NCI-H748 (cell line): ENCODE results near the gene URB2.
"Not testable (repeated sequence)": the region's sequence is repeated elsewhere in the genome, so short reads cannot be mapped to it uniquely, and the experiment has no call there.

Experiments
- DNase-seq: peaks from one replicate; lab custom pipeline; 2025; ENCODE audit not compliant: unreplicated experiment; lab: John Stamatoyannopoulos, UW

Gene URB2

DNA sequence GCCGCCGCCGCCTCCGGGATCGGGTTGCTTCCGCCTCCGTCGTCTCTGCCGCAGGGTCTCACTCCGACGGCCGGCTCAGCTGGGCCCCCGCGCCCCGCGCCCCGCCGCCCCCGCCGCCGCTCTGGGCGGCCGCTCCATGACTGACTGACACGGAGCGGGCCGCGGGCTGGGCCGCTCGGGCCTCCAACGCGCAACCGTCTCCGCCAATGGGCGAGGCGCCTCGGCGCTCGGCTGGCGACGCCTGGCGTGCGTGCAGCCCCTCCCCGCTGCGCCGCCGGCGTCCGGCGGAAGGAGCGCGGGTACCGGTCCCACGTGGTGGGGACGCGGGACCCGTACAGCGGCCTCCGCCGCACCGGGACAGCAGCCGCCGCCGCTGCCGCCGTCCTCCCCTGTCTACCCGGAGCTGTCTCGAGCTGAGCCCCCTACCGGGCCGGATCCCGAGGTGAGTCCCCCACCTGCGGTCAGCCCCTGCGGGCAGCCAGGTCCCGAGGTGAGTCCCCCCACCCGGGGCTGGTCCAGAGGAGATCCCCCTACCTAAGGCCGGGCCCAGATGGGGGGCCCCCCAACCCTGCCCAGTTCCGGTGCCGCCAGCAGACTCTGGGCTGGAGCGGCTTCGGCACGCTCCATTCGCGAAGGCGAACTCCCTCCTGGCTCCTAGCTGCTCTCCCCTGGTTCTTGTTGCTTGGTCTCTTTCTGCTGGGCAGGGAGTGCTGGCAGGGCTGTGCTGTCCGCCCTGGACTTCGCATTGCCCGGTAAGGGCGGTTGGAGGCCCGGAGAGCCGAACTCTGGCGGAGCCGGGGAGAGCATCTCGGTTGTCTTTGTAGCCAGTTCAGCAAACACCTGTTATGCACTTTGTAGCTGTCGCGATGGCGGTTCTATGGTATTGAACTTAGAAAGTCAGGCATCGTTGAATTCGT, at the start of gene URB2, which contains the start of gene TAF5L:
Gene URB2 (plus strand): TSS at position 333 of the 917 bp plus-strand sequence. CDS start 1,387 bp downstream, outside the sequence.
Gene TAF5L (minus strand): TSS at position 208 of the 917 bp plus-strand sequence. CDS start 11,640 bp downstream, outside the sequence.
- DNase-seq: peak; percentile 90

DNA sequence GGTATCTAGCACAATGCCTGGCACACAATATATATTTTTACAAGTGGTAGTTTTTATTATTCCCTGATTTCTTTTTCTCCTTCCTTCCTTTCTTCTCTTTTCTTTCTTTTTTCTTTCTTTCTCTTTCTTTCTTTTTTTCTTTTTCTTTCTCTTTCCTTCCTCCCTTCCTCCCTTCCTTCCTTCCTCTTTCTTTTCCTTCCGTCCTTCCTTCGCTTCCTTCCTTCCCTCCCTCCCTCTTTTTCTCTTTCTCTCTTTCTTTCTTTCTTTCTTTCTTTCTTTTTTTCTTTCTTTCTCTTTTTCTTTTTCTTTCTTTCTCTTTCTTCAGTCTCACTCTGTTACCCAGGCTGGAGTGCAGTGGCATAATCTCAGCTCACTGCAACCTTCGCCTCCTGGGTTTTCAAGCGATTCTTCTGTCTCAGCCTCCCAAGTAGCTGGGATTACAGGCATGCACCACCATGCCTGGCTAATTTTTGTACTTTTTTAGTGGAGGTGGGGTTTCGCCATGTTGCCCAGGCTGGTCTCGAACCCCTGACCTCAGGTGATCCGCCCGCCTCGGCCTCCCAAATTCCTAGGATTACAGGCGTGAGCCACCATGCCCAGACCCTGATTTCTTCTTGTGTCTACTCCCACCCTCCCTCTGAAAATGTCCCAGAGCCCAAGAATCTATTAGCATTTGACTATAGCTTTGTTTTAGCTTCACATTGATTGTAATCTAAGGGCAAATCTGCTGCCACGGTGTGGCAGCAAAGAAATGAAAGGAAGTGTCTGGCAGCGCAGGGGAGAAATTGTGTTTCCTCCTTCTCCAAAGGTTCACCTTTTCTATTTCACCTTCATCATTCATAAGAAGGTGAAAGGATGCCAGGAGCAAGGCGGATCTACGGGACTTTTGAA, 47.6 kb upstream of the URB2 start:
- no peak for DNase-seq

DNA sequence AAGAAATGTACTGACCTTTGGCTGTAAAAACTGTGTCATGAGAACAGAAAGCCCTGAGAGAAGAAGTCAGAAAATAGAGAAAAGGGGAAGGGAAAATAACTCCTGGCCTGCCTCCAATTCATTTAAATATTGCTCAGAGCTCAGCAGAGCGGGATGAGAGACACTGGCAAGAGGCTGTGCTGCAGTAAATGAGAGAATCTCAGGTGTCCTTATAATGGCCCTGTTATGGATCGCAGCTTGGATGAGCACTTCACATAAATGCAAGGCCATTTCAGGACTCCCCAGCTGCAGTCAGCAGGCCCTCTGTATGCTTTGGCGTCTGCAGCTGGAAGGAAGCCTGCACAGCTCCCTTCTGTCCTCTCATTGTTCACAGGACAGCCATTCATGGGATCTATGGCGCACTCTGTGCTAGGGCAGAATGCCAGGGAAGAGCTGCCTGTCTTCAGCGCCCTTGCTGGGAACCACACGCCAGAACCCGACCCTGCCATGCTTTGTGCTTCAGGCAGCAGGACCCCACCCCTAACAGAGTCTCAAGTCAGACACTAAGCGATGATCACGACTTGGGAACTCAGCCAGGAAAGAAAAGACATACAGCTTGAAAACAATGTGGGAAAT, 46.9 kb upstream of the URB2 start:
- DNase-seq: peak; percentile 74

DNA sequence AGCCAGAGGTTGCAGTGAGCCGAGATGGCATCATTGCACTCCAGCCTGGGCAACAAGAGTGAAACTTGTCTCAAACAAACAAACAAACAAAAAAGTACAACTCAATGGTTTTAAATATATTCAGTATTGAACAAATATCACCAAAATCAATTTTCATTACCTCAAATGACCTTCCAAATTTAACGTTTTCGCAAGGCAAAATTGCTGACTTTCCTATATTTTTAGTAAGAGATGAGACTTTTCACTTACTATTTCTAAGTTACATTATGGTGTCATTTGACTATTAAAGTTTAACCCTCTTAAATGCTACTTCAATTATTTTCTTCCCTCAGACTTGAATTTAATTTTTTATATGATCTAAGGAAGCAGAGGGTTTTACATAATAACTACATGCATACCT, 44.6 kb upstream of the URB2 start:
- DNase-seq: no peak

DNA sequence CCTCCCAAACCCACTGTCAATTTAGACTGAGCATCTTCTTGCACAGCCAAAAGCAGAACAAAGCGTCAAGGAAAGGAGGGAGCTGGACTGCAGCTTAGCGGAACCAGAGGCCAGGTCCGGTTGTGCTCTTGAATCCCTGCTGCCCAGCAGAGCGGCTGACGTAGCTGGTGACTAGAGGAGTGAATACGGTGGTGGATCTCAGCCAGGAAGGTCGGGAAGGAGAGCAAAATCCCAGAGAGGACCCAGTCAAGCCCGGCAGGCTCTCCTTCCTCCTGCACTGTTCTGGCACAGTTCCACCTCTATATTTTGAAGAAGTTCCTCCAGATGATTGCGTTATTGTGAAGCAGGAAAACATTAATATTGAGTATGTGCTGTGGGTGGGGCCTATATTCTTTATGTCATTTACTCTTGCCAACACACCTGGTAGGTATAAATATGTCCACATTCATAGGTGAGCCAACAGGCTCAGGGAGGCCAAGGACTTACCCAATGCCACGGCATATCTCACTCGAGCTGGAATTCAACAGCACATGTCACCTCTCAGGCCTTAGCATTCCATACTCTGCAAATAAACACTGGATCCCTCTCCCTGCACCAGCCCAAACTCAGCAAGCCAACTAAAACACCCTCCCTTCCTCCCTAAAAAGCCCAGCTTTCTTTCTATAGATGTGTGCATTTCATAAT, 43.9 kb upstream of the URB2 start:
- DNase-seq: no peak

DNA sequence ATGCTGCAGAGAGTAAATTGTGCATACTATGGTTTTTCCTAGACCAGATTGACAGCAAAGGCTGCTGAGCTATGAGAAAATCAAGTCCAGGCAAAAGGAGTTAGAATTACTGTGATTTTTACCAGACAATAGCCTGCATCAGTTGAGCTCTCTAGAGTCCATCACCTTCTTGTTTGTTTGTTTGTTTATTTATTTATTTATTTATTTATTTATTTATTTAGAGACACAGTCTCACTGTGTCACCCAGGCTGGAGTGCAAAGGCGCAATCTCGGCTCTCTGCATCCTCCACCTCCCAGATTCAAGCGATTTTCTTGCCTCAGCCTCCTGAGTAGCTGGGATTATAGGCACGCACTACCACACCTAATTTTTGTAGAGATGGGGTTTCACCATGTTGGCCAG, 43.3 kb upstream of the URB2 start:
- DNase-seq: no peak

DNA sequence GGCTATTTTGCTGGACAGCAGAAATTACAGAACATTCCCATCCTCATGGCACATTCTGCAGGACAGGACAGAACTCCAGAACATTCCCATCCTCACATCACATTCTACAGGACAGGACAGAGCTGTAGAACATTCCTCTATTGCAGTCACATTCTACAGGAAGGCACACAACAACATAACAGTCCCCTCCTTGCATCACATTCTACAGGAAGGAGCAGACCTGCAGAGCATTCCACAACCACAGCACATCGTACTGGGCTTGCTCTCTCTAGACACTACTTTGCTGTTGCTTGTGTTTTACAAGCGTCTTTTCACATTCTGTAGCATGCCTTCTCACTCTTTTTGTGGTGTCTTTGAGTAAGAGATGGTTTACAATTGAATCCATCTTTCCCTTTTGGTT, 40.7 kb upstream of the URB2 start:
- no peak for DNase-seq

DNA sequence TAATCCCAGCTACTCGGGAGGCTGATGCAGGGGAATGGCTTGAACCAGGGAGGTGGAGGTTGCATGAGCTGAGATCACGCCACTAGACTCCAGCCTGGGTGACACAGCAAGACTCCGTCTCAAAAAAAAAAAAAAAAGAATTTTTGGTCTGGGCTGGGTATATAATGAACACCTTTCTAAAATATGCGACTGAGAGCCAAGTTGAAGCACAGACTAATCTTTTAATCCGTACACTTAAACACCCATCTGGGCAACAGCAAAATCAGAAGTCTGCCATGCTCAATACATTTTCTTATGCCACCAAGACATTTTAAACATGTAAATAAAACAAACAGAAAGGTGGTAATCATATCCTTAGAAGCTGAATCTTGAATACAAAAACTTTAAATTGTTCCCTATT, 35.9 kb upstream of the URB2 start:
- no peak for DNase-seq

DNA sequence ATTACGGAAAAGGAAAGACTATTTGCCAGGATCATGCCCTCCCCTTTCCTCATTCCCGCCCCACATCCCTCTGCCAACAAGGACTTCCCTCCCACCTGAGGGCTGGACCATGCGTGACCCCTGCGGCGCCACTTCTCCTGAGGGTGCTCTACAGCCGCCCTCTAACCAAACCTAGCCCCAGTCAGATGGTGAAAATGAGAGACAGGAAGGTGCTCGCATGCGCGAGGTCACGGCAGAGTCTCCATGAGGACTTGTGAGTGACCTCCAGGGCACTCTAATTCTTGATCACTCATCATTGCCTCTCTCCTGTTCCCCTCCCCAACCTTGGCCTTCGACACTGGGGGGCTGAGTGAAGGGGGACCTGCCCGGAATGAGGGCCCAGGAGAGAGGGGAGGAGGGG, 32.2 kb upstream of the URB2 start:
- no peak for DNase-seq

DNA sequence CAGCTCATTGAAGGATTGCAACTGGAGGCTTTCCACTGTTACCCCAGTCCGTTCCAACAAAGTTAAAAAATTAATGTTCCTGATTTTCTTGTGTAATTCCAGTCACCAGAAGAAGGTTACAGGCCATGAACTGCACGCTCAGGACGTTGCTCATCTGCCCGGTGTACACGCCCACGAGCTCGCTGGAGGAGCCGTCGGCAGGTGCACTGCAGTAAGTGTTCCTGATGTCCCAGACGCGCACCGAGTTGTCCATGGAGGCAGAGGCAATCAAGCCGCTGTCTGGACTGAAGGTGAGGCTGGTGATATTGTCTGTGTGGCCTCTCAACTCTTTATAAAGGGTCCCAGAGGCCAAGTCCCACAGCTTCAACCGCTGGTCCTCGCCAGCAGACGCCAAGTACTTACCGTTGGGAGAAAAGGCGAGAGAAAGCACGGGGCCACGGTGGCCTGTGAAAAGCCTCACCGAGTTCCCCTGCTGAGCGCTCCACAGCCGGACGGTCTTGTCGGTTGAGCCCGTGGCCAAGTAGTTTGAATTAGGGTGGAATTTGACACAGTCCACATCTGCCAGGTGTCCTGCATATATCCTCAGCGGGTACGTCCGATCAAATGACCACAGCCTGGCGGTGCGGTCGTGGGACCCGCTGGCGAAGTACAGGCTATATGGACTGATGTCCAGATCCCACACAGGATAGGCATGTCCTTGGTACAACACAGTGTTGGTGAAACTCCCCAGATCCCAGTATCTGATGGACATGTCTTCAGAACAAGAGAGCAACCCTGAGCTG, 31.6 kb upstream of the URB2 start:
- DNase-seq: no peak

DNA sequence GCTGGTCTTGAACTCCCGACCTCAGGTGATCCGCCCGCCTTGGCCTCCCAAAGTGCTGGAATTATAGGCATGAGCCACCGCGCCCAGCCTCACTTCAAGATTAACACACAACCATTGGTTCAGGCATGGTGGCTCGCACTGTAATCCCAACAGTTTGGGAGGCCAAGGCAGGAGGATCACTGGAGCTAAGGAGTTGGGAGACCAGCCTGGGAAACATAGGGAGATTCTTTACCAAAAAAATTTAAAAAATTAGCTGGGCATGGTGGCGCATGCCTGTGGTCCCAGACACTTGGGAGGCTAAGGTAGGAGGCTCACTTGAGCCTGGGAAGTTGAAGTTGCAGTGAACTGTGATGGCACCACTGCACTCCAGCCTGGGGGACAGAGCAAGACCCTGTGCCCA, 30.2 kb upstream of the URB2 start:
- DNase-seq: not testable (repeated sequence)

DNA sequence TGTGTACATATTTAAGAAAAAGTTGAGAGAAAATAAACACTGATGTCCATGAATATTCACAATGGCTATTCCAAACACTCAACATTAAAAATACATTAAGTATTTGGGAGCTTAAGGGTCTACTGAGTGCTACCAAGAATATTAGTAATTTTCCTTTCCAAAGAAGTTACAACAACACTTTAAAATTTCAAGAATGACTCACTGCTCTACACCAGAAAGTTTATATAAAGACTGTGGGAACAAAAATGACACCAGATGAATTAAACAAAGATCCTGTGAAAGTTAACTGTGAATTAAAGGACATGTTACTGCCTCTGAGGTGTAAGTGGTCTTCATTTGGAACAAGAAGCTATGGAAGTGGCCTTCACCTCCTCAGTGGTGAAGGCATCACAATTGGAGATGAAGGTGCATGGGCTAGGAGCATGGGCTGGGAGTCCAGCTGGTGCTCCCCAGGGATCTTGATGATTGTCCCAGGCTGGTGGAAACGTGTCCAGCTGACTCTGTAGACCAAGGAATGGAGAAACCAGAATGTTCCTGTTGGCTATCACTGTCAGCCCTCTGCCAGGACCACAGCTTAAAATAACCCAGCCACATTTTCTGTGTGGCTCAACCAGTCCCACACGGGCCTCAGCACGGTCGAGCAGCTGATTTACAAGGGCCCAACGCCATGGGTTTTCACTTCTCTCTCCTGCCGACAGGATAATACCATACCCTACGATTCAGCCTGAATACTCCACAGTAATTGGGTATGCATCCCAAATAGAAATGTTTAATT, 28.9 kb upstream of the URB2 start:
- DNase-seq: no peak

DNA sequence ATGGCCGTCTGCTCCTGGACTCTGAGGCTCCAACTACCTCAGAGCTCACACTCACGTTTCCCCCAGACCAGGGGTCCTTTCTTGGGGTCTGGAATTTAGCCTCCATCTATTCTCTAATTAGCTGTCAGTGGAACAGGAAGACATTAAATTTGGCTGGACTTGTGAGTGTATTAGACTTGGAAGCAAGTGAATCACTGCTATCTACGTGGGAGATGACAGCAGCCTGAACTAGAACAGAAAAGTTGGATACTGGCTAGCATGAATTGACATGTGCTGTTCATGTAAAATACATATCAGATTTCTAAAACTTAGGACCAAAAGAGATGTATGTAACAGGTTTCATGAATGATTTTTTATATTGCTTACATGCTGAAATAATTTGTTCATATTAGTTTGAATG, 28.2 kb upstream of the URB2 start:
- DNase-seq: no peak

DNA sequence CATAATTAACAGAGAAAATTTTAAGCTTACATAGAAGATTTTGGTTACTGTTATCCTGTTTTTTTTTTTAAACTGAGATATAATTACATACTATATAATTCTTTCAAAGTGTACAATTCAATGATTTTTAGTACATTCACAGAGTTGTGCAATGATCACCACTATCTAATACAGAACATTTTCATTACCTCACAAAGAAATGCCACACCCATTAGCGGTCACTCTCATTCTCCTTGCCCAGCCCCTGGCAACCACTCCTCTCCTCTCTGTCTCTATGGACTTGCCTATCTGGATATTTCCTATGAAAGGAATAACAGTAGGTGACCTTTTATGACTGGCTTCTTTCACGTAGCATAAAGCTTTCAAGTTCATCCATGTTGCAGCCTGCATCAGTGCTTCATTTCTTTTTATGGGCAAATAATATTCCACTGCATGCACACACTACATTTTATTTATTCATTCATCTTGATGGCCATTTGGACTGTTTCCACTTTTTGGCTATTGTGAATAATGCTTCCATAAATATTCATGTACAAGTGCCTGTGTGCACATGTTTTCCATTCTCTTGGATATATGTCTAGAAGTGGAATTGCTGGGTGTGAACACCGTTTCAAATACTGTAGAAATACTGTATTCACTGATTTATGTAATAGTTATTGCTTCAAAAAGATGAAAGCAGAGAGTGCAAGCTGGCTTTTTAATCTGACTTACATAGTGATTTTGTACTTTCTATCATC, 26.7 kb upstream of the URB2 start:
- DNase-seq: peak; percentile 28

DNA sequence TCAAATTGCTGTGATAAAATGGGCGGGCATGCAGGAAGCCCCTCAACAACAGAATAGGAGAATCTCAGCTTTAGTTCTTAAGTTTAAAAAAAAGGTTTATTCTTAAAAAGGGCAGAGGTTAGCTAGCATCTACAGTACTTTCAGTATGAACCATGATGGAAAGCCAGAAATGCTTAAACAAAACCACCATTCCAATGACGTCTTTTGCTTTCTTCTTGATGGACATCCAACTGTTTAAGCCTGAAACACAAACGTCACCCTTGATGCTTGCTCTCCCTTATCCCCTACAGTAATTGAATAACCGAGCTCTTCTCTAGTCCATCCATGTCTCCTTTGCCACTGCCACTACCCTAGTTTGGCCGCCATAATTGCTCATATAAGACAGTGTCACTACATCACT, 25.8 kb upstream of the URB2 start:
- no peak for DNase-seq

DNA sequence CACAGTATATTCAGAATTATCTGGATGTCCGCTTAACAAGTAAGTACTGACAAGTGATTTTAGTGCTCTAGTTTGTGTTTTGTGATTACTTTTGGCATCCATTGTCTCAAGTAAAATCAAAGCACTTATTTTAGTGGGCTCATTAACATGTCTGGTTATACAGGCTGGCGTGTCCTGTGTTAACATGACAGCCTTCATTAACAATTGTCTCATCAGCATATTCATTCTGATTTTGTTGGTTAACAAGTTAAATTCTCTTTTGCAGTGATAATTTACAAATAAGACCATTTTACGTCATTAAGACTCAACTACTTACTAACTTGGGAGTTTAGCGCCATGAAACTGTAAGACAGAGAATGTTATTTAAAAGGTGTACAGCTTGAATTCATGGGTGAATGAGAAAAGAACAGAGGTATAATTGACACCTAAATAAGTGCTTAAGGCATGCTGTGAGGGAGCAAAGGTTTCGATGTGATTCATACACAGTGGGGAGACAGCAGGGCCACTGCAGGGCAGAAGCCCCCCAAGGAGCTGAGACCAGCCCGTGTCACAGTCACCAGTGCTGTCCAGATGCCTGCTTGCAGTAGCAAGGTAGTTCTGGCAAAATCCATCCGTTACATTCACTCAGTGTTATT, 22.6 kb upstream of the URB2 start:
- DNase-seq: no peak

DNA sequence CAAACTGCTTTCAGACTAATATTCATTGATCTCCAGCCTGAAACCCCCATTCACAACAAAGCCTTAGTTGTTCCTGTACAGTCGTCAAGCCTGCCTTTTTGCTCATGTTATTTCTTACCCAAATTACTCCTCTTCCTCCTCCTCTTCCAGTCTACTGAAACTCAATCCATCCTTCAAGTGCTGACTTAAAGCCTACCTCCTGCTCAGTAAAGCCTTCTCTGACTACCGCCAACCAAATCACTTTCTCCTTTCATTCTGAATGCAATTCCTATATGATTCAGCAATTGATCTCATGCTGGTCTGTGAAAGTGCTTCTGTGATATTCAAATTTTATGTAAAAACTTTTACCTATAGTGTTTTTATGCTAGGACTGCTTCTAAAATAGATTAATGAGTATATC, 18.7 kb upstream of the URB2 start:
- no peak for DNase-seq

DNA sequence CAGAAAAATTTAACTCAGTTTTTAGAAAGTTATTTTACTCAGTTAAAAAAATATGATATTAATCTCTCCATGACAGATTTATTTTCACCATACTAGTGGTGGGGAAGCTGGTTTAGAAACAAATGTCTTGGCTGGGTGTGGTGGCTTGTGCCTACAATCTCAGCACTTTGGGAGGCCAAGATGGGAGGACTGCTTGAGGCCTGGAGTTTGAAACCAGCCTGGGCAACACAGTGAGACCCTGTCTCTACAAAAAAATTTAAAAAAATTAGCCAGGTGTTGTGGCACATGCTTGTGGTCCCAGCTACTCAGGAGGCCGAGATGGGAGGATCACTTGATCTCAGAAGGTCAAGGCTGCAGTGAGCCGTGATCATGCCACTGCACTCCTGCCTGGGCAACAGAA, 17.5 kb upstream of the URB2 start:
- no peak for DNase-seq
